Measurements from ENCODE around the gene PCDH1.

DNA sequence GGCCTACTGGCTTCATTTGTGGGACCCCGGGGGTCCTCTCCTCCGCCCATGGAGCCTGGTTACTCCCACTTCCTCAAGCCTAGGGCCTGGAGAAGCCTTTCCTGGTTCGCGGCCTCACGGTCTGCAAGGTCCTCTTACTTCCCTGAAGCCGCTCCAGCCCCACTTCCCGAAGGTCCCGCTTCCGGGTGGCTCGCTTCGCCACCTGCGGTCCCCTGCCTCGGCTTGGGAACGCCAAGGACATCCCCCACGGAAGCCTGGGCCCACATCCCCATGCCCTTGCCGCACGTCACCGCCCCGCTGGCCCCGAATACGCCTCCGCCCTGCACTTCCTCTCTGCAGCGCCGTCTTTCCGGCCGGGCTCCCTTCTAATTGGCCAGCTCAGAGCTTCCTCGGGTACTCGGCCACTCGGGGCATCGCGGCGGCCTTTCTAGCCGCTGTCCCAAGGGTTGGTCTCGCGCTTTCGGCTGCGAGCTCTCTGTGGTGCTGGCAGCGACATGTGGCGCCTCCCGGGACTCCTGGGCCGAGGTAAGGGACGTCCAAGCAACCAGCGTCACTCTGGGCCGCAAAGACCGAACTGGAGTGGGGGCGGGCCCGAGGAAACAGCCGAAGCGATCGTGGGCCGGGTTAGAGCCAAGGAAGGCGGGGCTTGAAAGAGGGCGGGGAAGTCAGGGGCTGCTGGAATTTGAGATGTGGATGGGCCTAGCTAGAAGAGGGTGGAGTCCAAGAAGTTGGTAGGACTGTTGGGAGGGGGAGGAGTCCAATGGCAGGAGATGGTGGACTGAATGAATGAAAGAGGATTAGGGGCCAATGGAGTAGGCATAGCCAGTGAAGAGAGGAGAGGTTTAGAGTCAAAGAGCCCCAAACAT lies 45.5 kb upstream of the PCDH1 start, which contains the start of gene DELE1:
- TF ChIP-seq POLR2AphosphoS5 (IDR thresholded peaks at IDR 0.05; ENCODE audit: low read depth, low read length) (peak; percentile 97), REST (IDR thresholded peaks at IDR 0.05; ENCODE audit: insufficient read depth in 1 of 2, low read depth in 2 of 2, low read length in 2 of 2) (no peak), TAF1 (IDR thresholded peaks at IDR 0.05; ENCODE audit: borderline replicate concordance, insufficient read depth, low read length) (no peak; the same call in 1 of the 2 replicates), FOXP2 (optimal IDR thresholded peaks at IDR 0.05; ENCODE audit: borderline replicate concordance, extremely low read depth, extremely low read length, insufficient read depth) (peak; percentile 81)
